GM12891 (cell line): ENCODE data around the gene NCF4. TPM values are rescaled to one million over a fixed set of nuclear protein-coding genes. Genes with fewer than 3 reads are reported as not detected.
A peak's percentile ranks its signal among the peaks of the same experiment; 100 is the strongest.

ENCODE experiments used
- DNase-seq: peaks from one replicate; pipeline ENCODE4 v3.0.0; 2011; ENCODE audit warnings: low spot score; ENCODE audit not compliant: insufficient read length
- FAIRE-seq: peaks from 2 replicates; lab custom pipeline; 2011; peaks lifted over from hg19 to GRCh38; lab: Jason Lieb, UNC
- PAX5 ChIP-seq: IDR thresholded peaks from 2 replicates; pipeline ENCODE4 v1.6.1; 2011; ENCODE audit warnings: low read length, moderate library complexity, mild to moderate bottlenecking; ENCODE audit not compliant: insufficient read depth, severe bottlenecking
- POLR2A ChIP-seq: IDR thresholded peaks from 2 replicates; pipeline ENCODE4 v1.6.1; 2011; ENCODE audit warnings: low read depth, low read length, control low read depth
- POLR2AphosphoS5 ChIP-seq: IDR thresholded peaks from 2 replicates; pipeline ENCODE4 v1.6.1; 2011; ENCODE audit warnings: low read depth, low read length, control low read depth
- POU2F2 ChIP-seq: IDR thresholded peaks from 2 replicates; pipeline ENCODE4 v1.6.1; 2011; ENCODE audit warnings: low read depth, mild to moderate bottlenecking, control low read depth, low read length, moderate library complexity
- SPI1 ChIP-seq: IDR thresholded peaks from 2 replicates; pipeline ENCODE4 v1.6.1; 2011; ENCODE audit warnings: low read depth, low read length, control low read depth
- TAF1 ChIP-seq: IDR thresholded peaks from 2 replicates; pipeline ENCODE4 v1.6.1; 2011; ENCODE audit warnings: low read depth, low read length, control low read depth
- polyA plus RNA-seq: library from polyadenylated mRNA; unstranded; fragments of >200 nt; gene quantifications from one replicate; pipeline ENCODE4 v1.2.1, GENCODE V29; 2012; ENCODE audit warnings: low read depth, missing spikeins, inconsistent platforms; ENCODE audit not compliant: missing spikeins

Gene NCF4
- polyA plus RNA-seq: 13.9 TPM

- FAIRE-seq (peak; percentile 95), DNase-seq (peak; percentile 87)
- TF ChIP-seq POU2F2 (0 out of 2 replicates have a peak, but pooled peaks have one; percentile 24), TAF1 (peak; percentile 29; the same call in 1 of the 2 replicates), PAX5 (no peak), POLR2AphosphoS5 (peak; percentile 79), POLR2A (peak; percentile 53; the same call in 1 of the 2 replicates), SPI1 (peak; percentile 99)
Measured at GRCh38 chr22:36860821-36861659, at the start of gene NCF4. TSS of gene NCF4 (plus strand) at chr22:36861006. CDS start at chr22:36861172, 166 bp downstream.

- DNase-seq: no peak
- TF ChIP-seq PAX5: no peak
- TF ChIP-seq POU2F2: no peak
- TF ChIP-seq POLR2AphosphoS5: no peak
- no peak for TF ChIP-seq TAF1
- no peak for TF ChIP-seq SPI1
- TF ChIP-seq POLR2A: no peak
- FAIRE-seq: no peak
Measured at GRCh38 chr22:36811094-36811800, 49.6 kb upstream of the NCF4 start.

- DNase-seq: no peak
Measured at GRCh38 chr22:36814801-36815200, 46.0 kb upstream of the NCF4 start.

GRCh38 chr22:36815558-36816338 lies 45.1 kb upstream of the NCF4 start:
- FAIRE-seq (no peak), DNase-seq (no peak)
- no peak for TF ChIP-seq POU2F2
- TF ChIP-seq TAF1: no peak
- TF ChIP-seq PAX5: no peak
- no peak for TF ChIP-seq POLR2AphosphoS5
- no peak for TF ChIP-seq POLR2A
- TF ChIP-seq SPI1: no peak

More at GRCh38 chr22:36814801-36815200, 46.0 kb upstream of the NCF4 start:
- TF ChIP-seq TAF1: no peak
- no peak for FAIRE-seq

GRCh38 chr22:36816339-36816635 lies 44.5 kb upstream of the NCF4 start:
- DNase-seq: no peak
- TF ChIP-seq POU2F2 (no peak), TAF1 (no peak), POLR2AphosphoS5 (no peak), SPI1 (no peak), POLR2A (no peak), PAX5 (no peak)
- no peak for FAIRE-seq

- no peak for FAIRE-seq
- no peak for TF ChIP-seq POLR2A
- TF ChIP-seq TAF1: no peak
- TF ChIP-seq POLR2AphosphoS5: no peak
- no peak for TF ChIP-seq PAX5
- TF ChIP-seq SPI1: no peak
- no peak for TF ChIP-seq POU2F2
- DNase-seq: no peak
Measured at GRCh38 chr22:36816636-36817524, 43.9 kb upstream of the NCF4 start, which contains the start of gene PVALB. TSS of gene PVALB (minus strand) at chr22:36817035. CDS start at chr22:36817005, 30 bp downstream.

GRCh38 chr22:36817525-36817848 lies 43.3 kb upstream of the NCF4 start:
- DNase-seq: no peak
- no peak for FAIRE-seq
- TF ChIP-seq POU2F2: no peak

GRCh38 chr22:36818010-36818642 lies 42.7 kb upstream of the NCF4 start:
- no peak for FAIRE-seq

GRCh38 chr22:36819112-36819511 lies 41.7 kb upstream of the NCF4 start:
- no peak for TF ChIP-seq PAX5
- TF ChIP-seq POLR2A: no peak
- no peak for TF ChIP-seq TAF1
- TF ChIP-seq SPI1: no peak
- no peak for TF ChIP-seq POU2F2
- no peak for TF ChIP-seq POLR2AphosphoS5
- no peak for FAIRE-seq
- DNase-seq: no peak

More at GRCh38 chr22:36818010-36818642, 42.7 kb upstream of the NCF4 start:
- no peak for TF ChIP-seq SPI1
- no peak for TF ChIP-seq POLR2AphosphoS5
- DNase-seq: no peak
